HepG2 (cell line): ENCODE measurements around the gene ZNF254.

Source experiments
- EZH2 ChIP-seq: conservative IDR thresholded peaks from 2 replicates; pipeline ENCODE4 v1.6.1; 2012; ENCODE audit warnings: mild to moderate bottlenecking, low read depth, low read length, moderate library complexity
- MEF2D ChIP-seq: sonication (generic); formaldehyde crosslinking; IDR thresholded peaks from 2 replicates; pipeline ENCODE4 v1.5.1; 2020; ENCODE audit warnings: mild to moderate bottlenecking, missing genetic modification reagents
- RARA ChIP-seq: IDR thresholded peaks from 2 replicates; pipeline ENCODE4 v1.6.1; 2016; ENCODE audit warnings: missing genetic modification reagents, missing compliant biosample characterization
- TF ChIP-seq, protein P1 (sequence below): sonication (generic); formaldehyde crosslinking; IDR thresholded peaks from 2 replicates; pipeline ENCODE4 v1.4.0; 2020; ENCODE audit warnings: missing genetic modification reagents

DNA sequence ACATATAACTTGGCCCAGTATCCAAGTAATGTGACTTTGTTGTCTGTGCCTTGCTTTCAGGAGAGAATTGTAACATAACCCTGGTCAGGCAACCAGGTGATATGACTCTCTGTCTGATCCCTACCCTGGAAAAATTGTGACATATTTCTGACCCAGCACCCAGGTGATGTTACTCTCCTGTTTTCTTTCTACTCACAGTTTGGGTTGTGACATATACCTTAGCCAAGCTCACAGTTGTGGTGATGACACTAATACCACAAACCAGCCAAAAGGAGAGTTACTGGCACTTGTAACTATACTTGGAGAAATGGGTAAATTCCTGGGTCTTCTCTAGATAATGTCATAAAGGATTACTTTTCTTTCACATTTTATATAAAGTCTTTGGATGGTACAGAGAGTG is 14.3 kb upstream of the ZNF254 start:
- TF ChIP-seq, protein P1, sequence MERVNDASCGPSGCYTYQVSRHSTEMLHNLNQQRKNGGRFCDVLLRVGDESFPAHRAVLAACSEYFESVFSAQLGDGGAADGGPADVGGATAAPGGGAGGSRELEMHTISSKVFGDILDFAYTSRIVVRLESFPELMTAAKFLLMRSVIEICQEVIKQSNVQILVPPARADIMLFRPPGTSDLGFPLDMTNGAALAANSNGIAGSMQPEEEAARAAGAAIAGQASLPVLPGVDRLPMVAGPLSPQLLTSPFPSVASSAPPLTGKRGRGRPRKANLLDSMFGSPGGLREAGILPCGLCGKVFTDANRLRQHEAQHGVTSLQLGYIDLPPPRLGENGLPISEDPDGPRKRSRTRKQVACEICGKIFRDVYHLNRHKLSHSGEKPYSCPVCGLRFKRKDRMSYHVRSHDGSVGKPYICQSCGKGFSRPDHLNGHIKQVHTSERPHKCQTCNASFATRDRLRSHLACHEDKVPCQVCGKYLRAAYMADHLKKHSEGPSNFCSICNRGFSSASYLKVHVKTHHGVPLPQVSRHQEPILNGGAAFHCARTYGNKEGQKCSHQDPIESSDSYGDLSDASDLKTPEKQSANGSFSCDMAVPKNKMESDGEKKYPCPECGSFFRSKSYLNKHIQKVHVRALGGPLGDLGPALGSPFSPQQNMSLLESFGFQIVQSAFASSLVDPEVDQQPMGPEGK (CRISPR knock-in tag) = no peak
- TF ChIP-seq EZH2 (no peak), RARA (no peak), MEF2D (CRISPR knock-in tag) (no peak)
